RWPE1 (cell line): ENCODE data around the gene OPN1SW.

Experiments used
- CTCF ChIA-PET: fragments of 350-600 bp; sonication (Branson Sonifier 250); formaldehyde crosslinking; extraction: SDS; loops from one replicate; lab custom pipeline; 2021; lab: Yijun Ruan, JAX
- POLR2A ChIA-PET: fragments of 400-600 bp; formaldehyde crosslinking; extraction: SDS; loops from one replicate; lab custom pipeline; 2020; ENCODE audit warnings: antibody characterized with exemption; ENCODE audit not compliant: low non-redundant PET; lab: Yijun Ruan, JAX
- DNase-seq: peaks from one replicate; pipeline ENCODE4 v3.0.0; 2012; ENCODE audit warnings: low spot score
- H3K27ac ChIP-seq: fragments of 450-650 bp; 2 replicates; pipeline ENCODE4 v1.5.1; 2017
- TF ChIP-seq, protein P1 (sequence below): fragments of 450-650 bp; conservative IDR thresholded peaks from 2 replicates; pipeline ENCODE4 v1.5.1; 2017; ENCODE audit warnings: low read depth, mild to moderate bottlenecking

Gene OPN1SW

DNA sequence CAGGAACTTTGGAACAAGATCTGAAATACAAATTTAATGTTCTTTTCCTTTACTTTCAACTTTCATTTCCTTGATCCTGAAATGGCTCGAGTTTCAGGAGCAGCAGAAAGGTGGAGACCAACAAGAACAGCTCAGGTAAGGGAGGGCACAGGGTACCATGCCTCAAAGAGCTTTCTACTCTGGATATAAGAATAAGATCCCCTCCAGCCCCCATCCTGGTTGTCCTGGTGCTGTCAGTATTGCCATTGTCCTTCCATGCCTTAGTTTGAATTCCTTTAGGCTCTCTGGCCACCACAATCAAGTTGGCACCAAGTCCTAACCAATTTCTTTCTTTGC, 48.9 kb downstream of the OPN1SW start:
- TF ChIP-seq, protein P1, sequence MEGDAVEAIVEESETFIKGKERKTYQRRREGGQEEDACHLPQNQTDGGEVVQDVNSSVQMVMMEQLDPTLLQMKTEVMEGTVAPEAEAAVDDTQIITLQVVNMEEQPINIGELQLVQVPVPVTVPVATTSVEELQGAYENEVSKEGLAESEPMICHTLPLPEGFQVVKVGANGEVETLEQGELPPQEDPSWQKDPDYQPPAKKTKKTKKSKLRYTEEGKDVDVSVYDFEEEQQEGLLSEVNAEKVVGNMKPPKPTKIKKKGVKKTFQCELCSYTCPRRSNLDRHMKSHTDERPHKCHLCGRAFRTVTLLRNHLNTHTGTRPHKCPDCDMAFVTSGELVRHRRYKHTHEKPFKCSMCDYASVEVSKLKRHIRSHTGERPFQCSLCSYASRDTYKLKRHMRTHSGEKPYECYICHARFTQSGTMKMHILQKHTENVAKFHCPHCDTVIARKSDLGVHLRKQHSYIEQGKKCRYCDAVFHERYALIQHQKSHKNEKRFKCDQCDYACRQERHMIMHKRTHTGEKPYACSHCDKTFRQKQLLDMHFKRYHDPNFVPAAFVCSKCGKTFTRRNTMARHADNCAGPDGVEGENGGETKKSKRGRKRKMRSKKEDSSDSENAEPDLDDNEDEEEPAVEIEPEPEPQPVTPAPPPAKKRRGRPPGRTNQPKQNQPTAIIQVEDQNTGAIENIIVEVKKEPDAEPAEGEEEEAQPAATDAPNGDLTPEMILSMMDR = no peak
- DNase-seq = no peak
- ChIA-PET CTCF (no interaction called here), POLR2A (no interaction called here)
- no peak overlapping the region for H3K27ac ChIP-seq

DNA sequence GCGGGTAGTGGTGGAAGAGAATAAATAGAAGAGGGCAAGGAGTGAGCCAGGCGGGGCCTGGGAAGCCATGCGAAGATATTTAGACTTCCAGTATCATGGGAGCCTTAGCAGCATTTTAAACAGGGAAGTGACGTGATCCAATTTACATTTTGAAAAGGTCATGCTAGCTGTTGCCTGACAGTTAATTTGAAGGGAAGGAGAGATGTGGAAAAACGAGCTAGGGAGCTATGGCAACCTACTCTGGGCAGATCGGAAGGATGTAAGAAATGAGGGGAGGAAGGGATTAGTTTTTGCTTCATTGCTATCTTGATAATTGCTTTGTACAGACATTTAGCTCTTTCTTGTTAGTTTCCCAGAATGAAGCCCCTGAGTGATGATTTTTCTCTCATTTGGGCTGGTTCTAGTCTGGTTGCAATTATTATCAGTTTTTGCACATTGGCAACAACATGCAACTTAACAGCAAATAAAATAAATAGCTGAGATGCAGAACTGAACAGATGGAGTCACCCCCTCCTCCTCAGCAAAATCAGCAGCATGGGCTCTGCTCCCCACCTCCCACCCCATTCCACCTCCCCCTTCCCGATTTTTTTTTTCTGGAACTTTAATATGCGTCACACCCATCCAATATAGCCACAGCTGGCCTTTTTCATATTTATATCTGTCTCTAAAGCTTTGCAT, 49.4 kb downstream of the OPN1SW start:
- CTCF ChIA-PET = no interaction called here
- no peak overlapping the region for H3K27ac ChIP-seq
- DNase-seq = no peak
- POLR2A ChIA-PET = no interaction called here
- TF ChIP-seq, protein P1 = no peak

DNA sequence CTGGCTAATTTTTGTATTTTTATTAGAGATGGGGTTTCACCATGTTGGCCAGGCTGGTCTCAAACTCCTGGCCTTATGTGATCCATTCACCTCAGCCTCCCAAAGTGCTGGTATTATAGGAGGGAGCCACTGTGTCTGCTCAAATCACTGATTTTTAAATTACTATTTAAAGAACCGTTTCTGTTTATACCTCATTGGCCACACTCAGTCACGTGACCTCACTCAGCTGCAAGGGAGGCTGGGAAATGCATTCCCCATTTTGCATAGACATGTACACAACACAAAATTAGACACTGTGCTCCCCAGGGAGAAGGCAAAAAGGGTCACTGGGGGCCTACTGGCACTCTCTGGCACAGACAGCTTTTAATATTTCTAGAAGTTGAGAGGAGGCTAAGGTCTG, 50.1 kb downstream of the OPN1SW start:
- TF ChIP-seq, protein P1 = no peak
- DNase-seq = no peak
- ChIA-PET CTCF (no interaction called here), POLR2A (no interaction called here)
- H3K27ac ChIP-seq = no peak overlapping the region

DNA sequence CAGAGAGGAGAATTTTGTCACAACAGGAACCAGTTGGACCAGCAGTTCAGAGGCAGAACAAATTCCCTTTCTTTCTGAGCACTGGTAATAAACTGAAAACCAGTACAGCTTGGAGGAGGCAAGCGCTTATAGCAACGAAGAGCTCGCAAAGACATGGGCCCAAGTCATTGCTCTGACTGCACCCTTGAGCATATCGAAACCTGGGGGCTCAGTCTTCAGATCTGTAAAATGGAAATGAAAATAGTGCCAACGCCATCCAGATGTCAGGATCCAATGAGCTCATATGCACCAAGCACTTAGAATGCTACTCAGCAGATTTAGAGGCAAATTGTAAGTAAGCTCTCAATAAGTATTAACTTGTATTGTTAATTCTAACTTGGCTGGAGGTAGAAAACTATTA, 50.9 kb downstream of the OPN1SW start:
- TF ChIP-seq, protein P1 = no peak
- CTCF ChIA-PET = no interaction called here
- no peak overlapping the region for H3K27ac ChIP-seq
- DNase-seq = no peak
- POLR2A ChIA-PET = no interaction called here
